PFSK-1 (cell line): ENCODE results near the gene PLXNC1.

ENCODE experiments used
- FOXP2 ChIP-seq: optimal IDR thresholded peaks from 2 replicates; pipeline ENCODE3; 2011; ENCODE audit warnings: borderline replicate concordance, control low read depth, inconsistent platforms; ENCODE audit not compliant: insufficient read depth; ENCODE audit errors: extremely low read length, extremely low read depth
- POLR2AphosphoS5 ChIP-seq: IDR thresholded peaks from 2 replicates; pipeline ENCODE4 v1.6.1; 2012; ENCODE audit warnings: low read depth, mild to moderate bottlenecking, control low read depth, low read length, moderate library complexity
- TAF1 ChIP-seq: IDR thresholded peaks from 2 replicates; pipeline ENCODE4 v1.6.1; 2012; ENCODE audit warnings: low read length, control low read depth, borderline replicate concordance; ENCODE audit not compliant: insufficient read depth
- TF ChIP-seq, protein P1 (sequence below), 2 experiments: IDR thresholded peaks; 2 replicates each; pipeline versions ENCODE4 v1.6.1 to v1.8.0; 2011 to 2012; ENCODE audit warnings: low read depth in 2 of 2, low read length in 2 of 2, control low read depth in 1 of 2, inconsistent platforms in 1 of 2, mild to moderate bottlenecking in 1 of 2, moderate library complexity in 1 of 2; ENCODE audit not compliant: insufficient read depth in 1 of 2

DNA sequence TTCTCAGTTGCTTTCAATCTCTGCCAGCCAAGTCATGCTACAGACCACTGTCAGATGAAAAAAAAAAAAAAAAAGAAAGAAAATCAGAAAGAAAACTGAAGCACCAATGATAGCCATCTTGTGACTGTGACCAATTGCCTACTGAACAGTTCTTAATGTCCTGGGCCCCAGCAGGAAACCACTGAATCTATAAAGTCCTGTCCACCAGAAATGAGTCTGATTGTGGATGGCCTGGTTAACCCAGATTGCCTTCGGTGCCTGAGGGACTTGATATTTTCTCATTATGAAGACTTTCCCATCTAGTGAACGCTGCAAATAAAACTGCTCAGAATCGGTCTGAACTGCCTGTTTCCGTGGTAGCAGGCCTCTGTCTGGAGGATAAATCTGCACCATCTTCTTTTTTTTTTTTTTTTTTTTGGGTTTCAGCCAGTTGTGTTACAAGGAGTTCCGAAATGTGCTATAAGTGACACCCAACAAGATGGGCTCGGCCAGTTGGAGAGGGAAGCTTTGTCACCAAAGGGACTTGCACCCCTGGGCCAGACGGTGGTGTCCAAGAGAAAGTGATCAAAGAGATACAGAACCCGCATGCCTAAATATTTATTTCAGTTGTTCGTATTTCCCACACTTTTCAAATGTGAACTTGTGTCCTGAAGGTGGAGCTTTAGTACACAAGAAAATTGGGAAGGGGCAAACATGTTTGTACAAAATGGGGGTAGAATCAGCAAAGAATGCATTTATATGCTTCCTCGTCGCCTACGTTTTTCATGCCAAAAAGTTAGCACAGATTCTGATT lies 3.0 kb upstream of the PLXNC1 start:
- TF ChIP-seq, protein P1, sequence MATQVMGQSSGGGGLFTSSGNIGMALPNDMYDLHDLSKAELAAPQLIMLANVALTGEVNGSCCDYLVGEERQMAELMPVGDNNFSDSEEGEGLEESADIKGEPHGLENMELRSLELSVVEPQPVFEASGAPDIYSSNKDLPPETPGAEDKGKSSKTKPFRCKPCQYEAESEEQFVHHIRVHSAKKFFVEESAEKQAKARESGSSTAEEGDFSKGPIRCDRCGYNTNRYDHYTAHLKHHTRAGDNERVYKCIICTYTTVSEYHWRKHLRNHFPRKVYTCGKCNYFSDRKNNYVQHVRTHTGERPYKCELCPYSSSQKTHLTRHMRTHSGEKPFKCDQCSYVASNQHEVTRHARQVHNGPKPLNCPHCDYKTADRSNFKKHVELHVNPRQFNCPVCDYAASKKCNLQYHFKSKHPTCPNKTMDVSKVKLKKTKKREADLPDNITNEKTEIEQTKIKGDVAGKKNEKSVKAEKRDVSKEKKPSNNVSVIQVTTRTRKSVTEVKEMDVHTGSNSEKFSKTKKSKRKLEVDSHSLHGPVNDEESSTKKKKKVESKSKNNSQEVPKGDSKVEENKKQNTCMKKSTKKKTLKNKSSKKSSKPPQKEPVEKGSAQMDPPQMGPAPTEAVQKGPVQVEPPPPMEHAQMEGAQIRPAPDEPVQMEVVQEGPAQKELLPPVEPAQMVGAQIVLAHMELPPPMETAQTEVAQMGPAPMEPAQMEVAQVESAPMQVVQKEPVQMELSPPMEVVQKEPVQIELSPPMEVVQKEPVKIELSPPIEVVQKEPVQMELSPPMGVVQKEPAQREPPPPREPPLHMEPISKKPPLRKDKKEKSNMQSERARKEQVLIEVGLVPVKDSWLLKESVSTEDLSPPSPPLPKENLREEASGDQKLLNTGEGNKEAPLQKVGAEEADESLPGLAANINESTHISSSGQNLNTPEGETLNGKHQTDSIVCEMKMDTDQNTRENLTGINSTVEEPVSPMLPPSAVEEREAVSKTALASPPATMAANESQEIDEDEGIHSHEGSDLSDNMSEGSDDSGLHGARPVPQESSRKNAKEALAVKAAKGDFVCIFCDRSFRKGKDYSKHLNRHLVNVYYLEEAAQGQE (IDR thresholded peaks at IDR 0.05; ENCODE audit: insufficient read depth in 1 of 2, low read depth in 2 of 2, low read length in 2 of 2): no peak
- TF ChIP-seq POLR2AphosphoS5 (no peak), TAF1 (no peak), FOXP2 (no peak)
